ENCODE data around the gene ZNF195. TPM values are rescaled to one million over a fixed set of nuclear protein-coding genes. Genes with fewer than 3 reads are reported as not detected.
"Not testable (repeated sequence)": the region's sequence is repeated elsewhere in the genome, so short reads cannot be mapped to it uniquely, and the experiment has no call there.

The ZNF195 gene
- 23.0 and 28.6 TPM in 2 replicates for total RNA-seq (2014; rRNA removed; shearing (Covaris generic))
- polyA plus RNA-seq (2015; cell fraction: cytosol; rRNA removed): 19.0 and 20.9 TPM in 2 replicates
- polyA plus RNA-seq (2015; cell fraction: nucleus; rRNA removed): 128 and 156 TPM in 2 replicates

- peak; percentile 96 for DNase-seq (ENCODE audit: low read depth, low spot score)
- in situ Hi-C loops (cut with HindIII; ENCODE audit: low pct_unique_long_range_greater_than_20kb, low sequenced_read_pairs): no loop called here
Measured at GRCh38 chr11:3378426-3379423, at the start of gene ZNF195. Gene ZNF195, minus strand, starts transcription at chr11:3379146. Its CDS starts 106 bp downstream, at chr11:3379040.

- DNase-seq (ENCODE audit: low read depth, low spot score); in situ Hi-C loops (cut with HindIII; ENCODE audit: low pct_unique_long_range_greater_than_20kb, low sequenced_read_pairs): not testable (repeated sequence)
Measured at GRCh38 chr11:3428076-3428475, 49.1 kb upstream of the ZNF195 start.

GRCh38 chr11:3426541-3426940, 47.6 kb upstream of the ZNF195 start:
- in situ Hi-C loops (cut with HindIII; ENCODE audit: low pct_unique_long_range_greater_than_20kb, low sequenced_read_pairs); DNase-seq (ENCODE audit: low read depth, low spot score): not testable (repeated sequence)

- in situ Hi-C loops (cut with HindIII; ENCODE audit: low pct_unique_long_range_greater_than_20kb, low sequenced_read_pairs); DNase-seq (ENCODE audit: low read depth, low spot score): not testable (repeated sequence)
Measured at GRCh38 chr11:3423928-3424327, 45.0 kb upstream of the ZNF195 start.

GRCh38 chr11:3423138-3423731, 44.3 kb upstream of the ZNF195 start:
- in situ Hi-C loops (cut with HindIII; ENCODE audit: low pct_unique_long_range_greater_than_20kb, low sequenced_read_pairs); DNase-seq (ENCODE audit: low read depth, low spot score): not testable (repeated sequence)

- in situ Hi-C loops (cut with HindIII; ENCODE audit: low pct_unique_long_range_greater_than_20kb, low sequenced_read_pairs): not testable (repeated sequence)
- DNase-seq (ENCODE audit: low read depth, low spot score): peak; percentile 96
Measured at GRCh38 chr11:3422380-3423137, 43.6 kb upstream of the ZNF195 start.

- in situ Hi-C loops (cut with HindIII; ENCODE audit: low pct_unique_long_range_greater_than_20kb, low sequenced_read_pairs): not testable (repeated sequence)
- peak; percentile 39 for DNase-seq (ENCODE audit: low read depth, low spot score)
Measured at GRCh38 chr11:3421608-3422379, 42.8 kb upstream of the ZNF195 start.

- in situ Hi-C loops (cut with HindIII; ENCODE audit: low pct_unique_long_range_greater_than_20kb, low sequenced_read_pairs); DNase-seq (ENCODE audit: low read depth, low spot score): not testable (repeated sequence)
Measured at GRCh38 chr11:3420281-3421042, 41.5 kb upstream of the ZNF195 start.

- DNase-seq (ENCODE audit: low read depth, low spot score); in situ Hi-C loops (cut with HindIII; ENCODE audit: low pct_unique_long_range_greater_than_20kb, low sequenced_read_pairs): not testable (repeated sequence)
Measured at GRCh38 chr11:3419496-3419895, 40.5 kb upstream of the ZNF195 start.

GRCh38 chr11:3417047-3417446, 38.1 kb upstream of the ZNF195 start:
- peak; percentile 78 for DNase-seq (ENCODE audit: low read depth, low spot score)
- in situ Hi-C loops (cut with HindIII; ENCODE audit: low pct_unique_long_range_greater_than_20kb, low sequenced_read_pairs): not testable (repeated sequence)

GRCh38 chr11:3415301-3415700, 36.4 kb upstream of the ZNF195 start:
- in situ Hi-C loops (cut with HindIII; ENCODE audit: low pct_unique_long_range_greater_than_20kb, low sequenced_read_pairs); DNase-seq (ENCODE audit: low read depth, low spot score): not testable (repeated sequence)

GRCh38 chr11:3413666-3414065, 34.7 kb upstream of the ZNF195 start:
- DNase-seq (ENCODE audit: low read depth, low spot score); in situ Hi-C loops (cut with HindIII; ENCODE audit: low pct_unique_long_range_greater_than_20kb, low sequenced_read_pairs): not testable (repeated sequence)

GRCh38 chr11:3412837-3413236, 33.9 kb upstream of the ZNF195 start:
- no peak for DNase-seq (ENCODE audit: low read depth, low spot score)
- in situ Hi-C loops (cut with HindIII; ENCODE audit: low pct_unique_long_range_greater_than_20kb, low sequenced_read_pairs): no loop called here

- DNase-seq (ENCODE audit: low read depth, low spot score): peak; percentile 83
- in situ Hi-C loops (cut with HindIII; ENCODE audit: low pct_unique_long_range_greater_than_20kb, low sequenced_read_pairs): not testable (repeated sequence)
Measured at GRCh38 chr11:3408722-3409121, 29.8 kb upstream of the ZNF195 start.

GRCh38 chr11:3408058-3408605, 29.2 kb upstream of the ZNF195 start:
- in situ Hi-C loops (cut with HindIII; ENCODE audit: low pct_unique_long_range_greater_than_20kb, low sequenced_read_pairs): not testable (repeated sequence)
- DNase-seq (ENCODE audit: low read depth, low spot score): peak; percentile 9

- DNase-seq (ENCODE audit: low read depth, low spot score); in situ Hi-C loops (cut with HindIII; ENCODE audit: low pct_unique_long_range_greater_than_20kb, low sequenced_read_pairs): not testable (repeated sequence)
Measured at GRCh38 chr11:3406937-3407336, 28.0 kb upstream of the ZNF195 start.
